Choroid plexus epithelial cell (primary cell): ENCODE results near the gene DNASE1.

Source experiments
- DNase-seq: peaks from one replicate; pipeline ENCODE4 v3.0.0-alpha.2; 2010; ENCODE audit warnings: low read depth
- H3K4me3 ChIP-seq: 2 replicates; pipeline ENCODE4 v1.5.1; 2011; ENCODE audit warnings: low read depth, mild to moderate bottlenecking, control low read depth, low read length, moderate library complexity
- CTCF ChIP-seq: conservative IDR thresholded peaks from 2 replicates; pipeline ENCODE4 v1.5.1; 2011; ENCODE audit warnings: low read depth, mild to moderate bottlenecking, control low read depth, inconsistent platforms, low read length, moderate library complexity

DNASE1 gene

GRCh38 chr16:3669082-3669481, 14.6 kb downstream of the DNASE1 start:
- DNase-seq: no peak
- TF ChIP-seq CTCF: no peak
- no peak overlapping the region for H3K4me3 ChIP-seq

- TF ChIP-seq CTCF: no peak
- DNase-seq: no peak
Measured at GRCh38 chr16:3670711-3671110, 16.2 kb downstream of the DNASE1 start.

GRCh38 chr16:3671424-3671823, 16.9 kb downstream of the DNASE1 start:
- H3K4me3 ChIP-seq: no peak overlapping the region
- no peak for DNase-seq
- TF ChIP-seq CTCF: no peak

More at GRCh38 chr16:3670711-3671110, 16.2 kb downstream of the DNASE1 start:
- H3K4me3 ChIP-seq: no peak overlapping the region

GRCh38 chr16:3672571-3673041, 18.1 kb downstream of the DNASE1 start:
- no peak for DNase-seq
- no peak overlapping the region for H3K4me3 ChIP-seq
- TF ChIP-seq CTCF: no peak

- no peak overlapping the region for H3K4me3 ChIP-seq
- DNase-seq: no peak
- TF ChIP-seq CTCF: no peak
Measured at GRCh38 chr16:3673201-3673600, 18.7 kb downstream of the DNASE1 start.

GRCh38 chr16:3673676-3674377, 19.3 kb downstream of the DNASE1 start:
- no peak overlapping the region for H3K4me3 ChIP-seq
- TF ChIP-seq CTCF: no peak
- DNase-seq: no peak
